ENCODE results near the gene PGPEP1. TPM values are rescaled to one million over a fixed set of nuclear protein-coding genes. Genes with fewer than 3 reads are reported as not detected.

PGPEP1 gene
- total and polyA plus RNA-seq, 10 of the 15 experiments (the other 5 are each of a cell fraction or from before 2014, with no cell fraction given), result 13.8 to 39.4 (median 17.0) TPM

- TF ChIP-seq, protein P1, sequence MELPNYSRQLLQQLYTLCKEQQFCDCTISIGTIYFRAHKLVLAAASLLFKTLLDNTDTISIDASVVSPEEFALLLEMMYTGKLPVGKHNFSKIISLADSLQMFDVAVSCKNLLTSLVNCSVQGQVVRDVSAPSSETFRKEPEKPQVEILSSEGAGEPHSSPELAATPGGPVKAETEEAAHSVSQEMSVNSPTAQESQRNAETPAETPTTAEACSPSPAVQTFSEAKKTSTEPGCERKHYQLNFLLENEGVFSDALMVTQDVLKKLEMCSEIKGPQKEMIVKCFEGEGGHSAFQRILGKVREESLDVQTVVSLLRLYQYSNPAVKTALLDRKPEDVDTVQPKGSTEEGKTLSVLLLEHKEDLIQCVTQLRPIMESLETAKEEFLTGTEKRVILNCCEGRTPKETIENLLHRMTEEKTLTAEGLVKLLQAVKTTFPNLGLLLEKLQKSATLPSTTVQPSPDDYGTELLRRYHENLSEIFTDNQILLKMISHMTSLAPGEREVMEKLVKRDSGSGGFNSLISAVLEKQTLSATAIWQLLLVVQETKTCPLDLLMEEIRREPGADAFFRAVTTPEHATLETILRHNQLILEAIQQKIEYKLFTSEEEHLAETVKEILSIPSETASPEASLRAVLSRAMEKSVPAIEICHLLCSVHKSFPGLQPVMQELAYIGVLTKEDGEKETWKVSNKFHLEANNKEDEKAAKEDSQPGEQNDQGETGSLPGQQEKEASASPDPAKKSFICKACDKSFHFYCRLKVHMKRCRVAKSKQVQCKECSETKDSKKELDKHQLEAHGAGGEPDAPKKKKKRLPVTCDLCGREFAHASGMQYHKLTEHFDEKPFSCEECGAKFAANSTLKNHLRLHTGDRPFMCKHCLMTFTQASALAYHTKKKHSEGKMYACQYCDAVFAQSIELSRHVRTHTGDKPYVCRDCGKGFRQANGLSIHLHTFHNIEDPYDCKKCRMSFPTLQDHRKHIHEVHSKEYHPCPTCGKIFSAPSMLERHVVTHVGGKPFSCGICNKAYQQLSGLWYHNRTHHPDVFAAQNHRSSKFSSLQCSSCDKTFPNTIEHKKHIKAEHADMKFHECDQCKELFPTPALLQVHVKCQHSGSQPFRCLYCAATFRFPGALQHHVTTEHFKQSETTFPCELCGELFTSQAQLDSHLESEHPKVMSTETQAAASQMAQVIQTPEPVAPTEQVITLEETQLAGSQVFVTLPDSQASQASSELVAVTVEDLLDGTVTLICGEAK (IDR thresholded peaks at IDR 0.05; ENCODE audit: borderline replicate concordance), result peak; percentile 58; the same call in 1 of the 2 replicates
- TF ChIP-seq ZNF384 (IDR thresholded peaks at IDR 0.05; ENCODE audit: borderline replicate concordance, low read depth, low read length) (no peak), EGR1 (IDR thresholded peaks at IDR 0.05; ENCODE audit: borderline replicate concordance in 1 of 2, low read depth in 2 of 2, low read length in 2 of 2) (peak in 1 of 2 experiments; percentile 54; a peak in 1 of 3 replicates), YBX1 (IDR thresholded peaks at IDR 0.05) (no peak), REST (IDR thresholded peaks at IDR 0.05; ENCODE audit: low read depth, low read length) (no peak), ESRRA (IDR thresholded peaks at IDR 0.05; ENCODE audit: low read length) (no peak), ZBTB4 (CRISPR knock-in tag; IDR thresholded peaks at IDR 0.05) (no peak), TCF3 (IDR thresholded peaks at IDR 0.05; ENCODE audit: borderline replicate concordance, insufficient read depth, low read depth, low read length) (0 out of 2 replicates have a peak, but pooled peaks have one; percentile 29), ATF3 (IDR thresholded peaks at IDR 0.05; ENCODE audit: borderline replicate concordance, extremely low read depth, low read depth, low read length) (no peak), CREM (IDR thresholded peaks at IDR 0.05; ENCODE audit: low read depth) (no peak)
- TF ChIP-seq, protein P2, sequence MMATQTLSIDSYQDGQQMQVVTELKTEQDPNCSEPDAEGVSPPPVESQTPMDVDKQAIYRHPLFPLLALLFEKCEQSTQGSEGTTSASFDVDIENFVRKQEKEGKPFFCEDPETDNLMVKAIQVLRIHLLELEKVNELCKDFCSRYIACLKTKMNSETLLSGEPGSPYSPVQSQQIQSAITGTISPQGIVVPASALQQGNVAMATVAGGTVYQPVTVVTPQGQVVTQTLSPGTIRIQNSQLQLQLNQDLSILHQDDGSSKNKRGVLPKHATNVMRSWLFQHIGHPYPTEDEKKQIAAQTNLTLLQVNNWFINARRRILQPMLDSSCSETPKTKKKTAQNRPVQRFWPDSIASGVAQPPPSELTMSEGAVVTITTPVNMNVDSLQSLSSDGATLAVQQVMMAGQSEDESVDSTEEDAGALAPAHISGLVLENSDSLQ (IDR thresholded peaks at IDR 0.05), result peak; percentile 6; the same call in 1 of the 2 replicates
- TF ChIP-seq, protein P3, sequence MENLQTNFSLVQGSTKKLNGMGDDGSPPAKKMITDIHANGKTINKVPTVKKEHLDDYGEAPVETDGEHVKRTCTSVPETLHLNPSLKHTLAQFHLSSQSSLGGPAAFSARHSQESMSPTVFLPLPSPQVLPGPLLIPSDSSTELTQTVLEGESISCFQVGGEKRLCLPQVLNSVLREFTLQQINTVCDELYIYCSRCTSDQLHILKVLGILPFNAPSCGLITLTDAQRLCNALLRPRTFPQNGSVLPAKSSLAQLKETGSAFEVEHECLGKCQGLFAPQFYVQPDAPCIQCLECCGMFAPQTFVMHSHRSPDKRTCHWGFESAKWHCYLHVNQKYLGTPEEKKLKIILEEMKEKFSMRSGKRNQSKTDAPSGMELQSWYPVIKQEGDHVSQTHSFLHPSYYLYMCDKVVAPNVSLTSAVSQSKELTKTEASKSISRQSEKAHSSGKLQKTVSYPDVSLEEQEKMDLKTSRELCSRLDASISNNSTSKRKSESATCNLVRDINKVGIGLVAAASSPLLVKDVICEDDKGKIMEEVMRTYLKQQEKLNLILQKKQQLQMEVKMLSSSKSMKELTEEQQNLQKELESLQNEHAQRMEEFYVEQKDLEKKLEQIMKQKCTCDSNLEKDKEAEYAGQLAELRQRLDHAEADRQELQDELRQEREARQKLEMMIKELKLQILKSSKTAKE (IDR thresholded peaks at IDR 0.05; ENCODE audit: low read depth, poor library complexity, severe bottlenecking), result no peak
Measured at GRCh38 chr19:18417250-18418028, 77.0 kb downstream of the PGPEP1 start (continued).
